Stimulated activated CD4-positive, alpha-beta T cell treated with anti-CD3 and anti-CD28 coated beads, Interleukin-1b, Interleukin-23, amount 100 ng/mL, for 4 hours (primary cell): Measurements from ENCODE around the gene PITRM1.
"Not testable (repeated sequence)": the region's sequence is repeated elsewhere in the genome, so short reads cannot be mapped to it uniquely, and the experiment has no call there.

ENCODE experiments used
- DNase-seq, 2 donors: peaks; one replicate each; pipeline ENCODE4 v3.0.0-alpha.2; 2020; ENCODE audit warnings: low read depth in 2 of 2

Gene PITRM1

DNA sequence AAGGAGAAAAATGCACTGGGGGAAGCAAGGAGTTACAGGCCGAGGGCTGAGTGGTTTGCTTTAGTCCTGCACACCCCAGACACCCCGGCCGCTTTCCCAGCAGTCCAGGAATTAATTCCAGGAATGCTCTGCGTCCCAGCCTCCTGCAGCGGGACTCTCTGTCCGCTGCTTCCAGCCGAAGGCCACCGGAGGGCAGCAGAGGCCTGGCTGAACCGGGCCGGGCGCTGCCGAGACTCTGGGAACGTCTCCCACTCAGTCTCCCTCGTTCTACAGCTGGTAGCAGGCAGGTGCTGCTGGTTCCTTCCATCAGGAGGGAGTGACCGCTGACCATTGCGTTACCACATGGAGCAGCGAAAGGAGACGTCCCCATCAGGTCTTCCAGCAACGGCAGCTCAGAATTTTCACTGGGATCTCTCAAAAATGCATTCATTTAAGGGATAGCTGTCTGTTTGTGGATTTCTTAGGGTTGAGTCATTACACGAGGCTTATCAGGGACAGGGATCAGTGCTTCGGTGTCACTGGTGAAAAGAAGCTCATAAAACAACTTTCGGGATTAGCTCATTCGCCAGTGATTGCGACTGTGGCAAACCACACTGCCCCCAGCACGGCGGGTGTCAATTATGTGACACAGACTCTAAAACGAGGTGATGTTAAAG, 24.9 kb upstream of the PITRM1 start:
- DNase-seq = peak; percentile 39 to 59

DNA sequence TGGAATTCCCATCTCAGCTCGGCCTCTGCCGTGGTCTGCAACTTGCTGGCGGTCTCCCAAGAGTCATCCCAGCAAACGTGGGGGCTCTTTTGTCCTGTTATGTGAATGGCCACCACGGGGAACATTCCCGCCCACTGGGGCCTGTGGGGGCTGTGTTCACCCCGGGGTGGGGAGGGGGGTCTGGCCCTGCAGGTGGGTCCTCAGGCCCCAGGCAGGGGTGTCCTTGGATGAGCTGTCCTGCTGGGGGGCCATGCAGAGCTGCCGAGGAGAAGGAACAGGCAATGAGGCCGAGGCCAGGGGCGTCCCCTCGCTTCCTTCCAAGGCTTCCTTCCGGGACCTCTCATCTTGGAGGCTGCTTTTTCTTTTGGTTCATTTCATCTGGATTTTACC, 24.4 kb upstream of the PITRM1 start:
- DNase-seq = no peak

DNA sequence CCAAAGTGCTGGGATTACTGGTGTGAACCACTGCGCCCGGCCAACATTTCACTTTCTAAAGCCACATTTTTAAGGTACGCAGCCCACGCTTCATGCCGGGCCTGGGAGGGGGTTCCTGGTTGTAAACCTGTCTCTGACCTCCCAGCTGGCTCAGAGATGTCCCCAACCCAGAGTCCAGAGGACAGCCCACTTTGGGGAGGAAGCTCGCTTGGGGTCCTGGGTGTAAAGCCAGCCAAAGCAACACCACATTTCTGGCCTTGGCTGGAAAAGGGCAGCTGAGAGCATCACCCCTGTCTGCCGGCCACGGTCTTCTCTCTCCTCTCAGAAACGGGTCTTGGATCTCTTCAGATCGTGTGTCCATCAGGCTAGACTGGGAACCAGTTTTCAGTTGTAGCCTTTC, 23.9 kb upstream of the PITRM1 start:
- no peak for DNase-seq

DNA sequence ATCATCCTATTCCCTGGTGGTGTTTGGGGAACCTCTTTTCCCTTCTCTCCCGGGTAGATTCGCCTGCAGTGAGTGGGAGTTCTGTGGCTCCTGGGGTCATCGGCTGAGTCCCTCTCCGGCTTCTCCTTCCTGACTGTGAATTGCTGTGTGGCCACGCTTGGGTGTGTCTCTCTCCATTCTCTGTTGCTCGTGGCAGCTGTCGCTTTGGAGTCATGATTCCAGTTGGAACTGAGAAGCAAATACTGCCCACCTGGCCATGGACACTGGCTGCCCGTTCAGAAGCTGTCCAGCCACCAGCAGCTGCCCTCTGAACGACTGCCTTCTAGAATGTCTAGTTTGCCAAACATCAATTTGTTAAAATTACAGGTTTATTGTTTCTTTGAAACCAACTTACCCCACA, 23.1 kb upstream of the PITRM1 start:
- DNase-seq = no peak

DNA sequence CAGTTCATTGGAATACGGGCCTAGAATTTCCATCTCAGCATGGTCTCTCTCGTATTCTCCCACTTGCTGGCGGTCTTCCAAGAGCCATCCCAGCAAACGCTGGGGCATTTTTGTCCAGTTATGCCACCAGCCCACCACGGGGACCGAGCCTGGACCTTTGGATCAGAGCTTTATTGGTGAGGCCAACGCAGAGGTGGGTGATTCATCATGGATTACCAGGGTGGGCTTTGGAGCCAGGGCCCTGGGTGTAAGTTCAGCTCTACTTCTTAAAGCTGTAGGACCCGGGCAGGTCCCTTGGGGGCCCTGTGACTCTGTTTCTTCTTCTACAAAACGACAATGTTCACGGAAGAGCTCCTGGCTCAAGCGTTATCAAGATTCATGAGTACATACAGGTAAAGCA, 22.7 kb upstream of the PITRM1 start:
- no peak for DNase-seq

DNA sequence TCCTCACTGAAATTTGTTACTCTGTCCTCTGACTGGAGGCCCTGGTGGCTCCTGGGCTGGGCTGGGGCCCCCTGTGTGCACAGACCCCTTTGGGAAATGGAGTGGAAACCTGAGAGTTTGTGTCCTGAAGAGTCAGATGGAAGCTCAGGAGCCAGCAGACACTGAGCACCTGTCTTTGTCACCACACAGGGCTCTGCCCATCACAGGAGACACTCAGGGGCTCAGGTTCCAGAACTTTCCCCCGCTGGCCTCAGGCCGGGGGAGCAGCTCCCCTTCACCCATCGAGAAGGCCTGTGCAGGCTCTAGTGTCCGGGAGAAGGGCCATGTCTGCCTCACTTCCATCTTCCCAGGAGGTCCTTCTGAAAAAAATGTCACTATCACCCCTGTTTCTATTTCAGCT, 22.3 kb upstream of the PITRM1 start:
- no peak for DNase-seq

DNA sequence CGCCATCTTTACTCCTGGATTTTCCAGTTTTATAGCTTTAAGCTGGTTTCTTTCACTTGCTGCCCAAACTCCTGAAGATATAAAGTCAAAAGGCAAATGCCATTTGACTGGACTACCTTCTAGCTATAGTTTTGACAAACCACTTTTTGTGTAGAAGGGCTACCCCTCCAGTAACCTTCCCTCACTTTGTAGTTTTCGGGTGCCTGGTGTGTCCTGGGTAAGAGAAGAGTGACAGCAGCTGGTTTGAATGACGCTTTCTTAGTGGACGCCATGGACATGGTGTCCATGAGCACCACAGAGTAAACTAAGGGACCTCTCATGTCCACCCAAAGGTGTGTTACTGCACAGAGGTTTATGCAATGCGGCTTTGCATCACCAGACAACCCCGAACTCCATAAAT, 21.2 kb upstream of the PITRM1 start:
- DNase-seq = no peak

DNA sequence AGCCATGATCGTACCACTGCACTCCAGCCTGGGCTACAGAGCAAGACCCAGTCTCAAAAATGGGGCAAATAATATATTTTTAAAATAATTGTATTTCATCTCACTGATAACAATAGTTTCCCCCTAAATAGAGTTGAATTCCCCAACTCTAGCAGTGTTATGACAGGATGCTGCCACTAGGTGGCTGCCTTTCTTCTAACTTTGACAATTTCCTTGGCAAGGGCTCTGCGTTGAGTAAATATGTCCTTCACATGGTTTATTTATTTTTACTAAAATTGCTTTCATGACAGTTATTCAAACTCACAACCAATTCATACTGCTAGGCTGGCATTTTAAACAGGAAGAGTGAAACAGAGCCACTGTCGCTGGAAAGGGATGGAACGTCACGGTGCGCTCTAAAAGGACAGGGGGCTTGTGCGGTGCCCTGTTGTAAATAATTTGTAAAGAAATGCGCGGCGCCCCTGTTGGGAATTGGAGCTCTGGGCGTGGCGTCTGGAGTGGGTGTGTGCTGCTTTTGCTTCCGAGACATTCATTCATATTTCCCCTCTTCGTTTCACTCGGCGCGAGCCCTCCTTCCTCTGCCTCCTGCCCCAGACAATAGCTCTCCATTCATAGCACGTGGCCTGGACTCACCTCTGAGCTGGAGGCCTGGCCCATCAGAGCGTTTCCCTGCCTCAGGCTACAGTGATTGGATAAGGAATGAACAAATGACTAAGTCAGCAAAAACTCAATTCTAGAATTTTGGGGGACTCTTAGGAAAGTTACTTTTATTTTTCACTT, 20.5 kb upstream of the PITRM1 start:
- peak; percentile 32 to 42 for DNase-seq

DNA sequence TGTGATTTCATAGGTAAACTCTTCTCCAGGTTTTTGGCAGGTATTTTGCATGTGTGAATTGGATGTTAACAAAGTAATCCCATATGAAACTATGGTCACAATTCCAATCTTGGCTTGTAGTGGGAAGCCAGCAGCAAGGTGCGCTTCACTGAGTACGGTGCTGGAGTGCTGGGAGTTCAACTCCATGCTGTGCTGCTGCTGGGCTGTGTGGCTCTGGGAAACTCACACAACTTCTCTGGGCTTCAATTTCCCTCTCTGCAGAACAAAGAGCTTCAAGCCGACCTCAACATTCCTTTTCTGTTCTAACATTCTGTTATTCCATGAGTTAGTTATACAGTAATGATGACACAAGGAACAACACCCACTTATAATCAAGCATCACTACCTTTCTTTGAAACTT, 18.2 kb upstream of the PITRM1 start:
- DNase-seq = no peak

DNA sequence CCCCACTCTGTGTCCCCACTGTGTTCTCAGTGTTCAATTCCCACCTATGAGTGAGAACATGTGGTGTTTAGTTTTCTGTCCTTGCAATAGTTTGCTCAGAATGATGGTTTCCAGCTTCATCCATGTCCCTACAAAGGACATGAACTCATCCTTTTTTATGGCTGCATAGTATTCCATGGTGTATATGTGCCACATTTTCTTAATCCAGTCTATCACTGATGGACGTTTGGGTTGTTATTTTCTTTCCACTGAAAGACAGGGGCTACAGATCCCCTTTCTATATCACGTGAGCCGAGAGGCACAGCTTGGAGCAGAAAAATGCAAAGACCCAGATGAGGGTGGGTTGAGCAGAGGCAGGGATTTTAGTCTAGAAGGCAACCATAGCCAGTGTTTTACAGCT, 14.6 kb upstream of the PITRM1 start:
- DNase-seq = not testable (repeated sequence)

DNA sequence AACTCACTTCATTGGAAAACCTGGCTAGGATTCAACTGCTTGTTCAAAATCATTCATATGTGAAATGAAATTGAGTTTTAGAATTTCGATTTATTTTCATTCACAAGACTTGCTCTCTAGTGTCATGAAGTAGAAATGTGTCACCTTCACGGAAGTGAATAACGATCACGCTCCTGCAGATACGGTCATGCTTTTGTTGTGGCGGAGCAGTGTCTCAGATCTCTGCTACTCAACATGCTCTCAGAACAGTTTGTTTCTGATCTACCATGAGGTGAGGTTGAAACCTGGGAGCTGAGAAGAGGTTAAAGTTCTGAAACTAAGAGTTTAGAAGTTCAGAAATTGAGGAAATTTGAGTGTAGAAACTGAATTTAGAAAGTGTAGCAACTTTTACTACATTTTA, 13.8 kb upstream of the PITRM1 start:
- peak in 1 of 2 donors; percentile 24 for DNase-seq

DNA sequence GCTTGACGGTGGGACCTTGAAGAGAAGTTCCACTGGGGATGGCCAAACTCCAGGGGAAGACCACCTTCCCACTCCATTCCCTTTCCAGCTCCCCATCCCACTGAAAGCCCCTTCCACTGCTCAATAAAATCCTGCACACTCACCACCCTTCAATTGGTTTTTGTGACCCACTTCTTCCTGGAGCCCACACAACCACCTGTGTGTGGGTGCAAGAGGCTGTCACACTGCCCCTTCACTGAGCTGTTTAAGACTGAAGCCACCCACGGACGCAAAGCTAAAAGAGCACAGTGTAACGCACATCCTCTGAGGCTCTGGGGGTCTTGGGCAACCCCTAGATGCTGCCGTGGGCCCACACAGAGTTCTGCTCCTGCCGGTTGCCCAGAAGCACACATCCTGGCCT, 12.8 kb upstream of the PITRM1 start:
- DNase-seq = no peak

DNA sequence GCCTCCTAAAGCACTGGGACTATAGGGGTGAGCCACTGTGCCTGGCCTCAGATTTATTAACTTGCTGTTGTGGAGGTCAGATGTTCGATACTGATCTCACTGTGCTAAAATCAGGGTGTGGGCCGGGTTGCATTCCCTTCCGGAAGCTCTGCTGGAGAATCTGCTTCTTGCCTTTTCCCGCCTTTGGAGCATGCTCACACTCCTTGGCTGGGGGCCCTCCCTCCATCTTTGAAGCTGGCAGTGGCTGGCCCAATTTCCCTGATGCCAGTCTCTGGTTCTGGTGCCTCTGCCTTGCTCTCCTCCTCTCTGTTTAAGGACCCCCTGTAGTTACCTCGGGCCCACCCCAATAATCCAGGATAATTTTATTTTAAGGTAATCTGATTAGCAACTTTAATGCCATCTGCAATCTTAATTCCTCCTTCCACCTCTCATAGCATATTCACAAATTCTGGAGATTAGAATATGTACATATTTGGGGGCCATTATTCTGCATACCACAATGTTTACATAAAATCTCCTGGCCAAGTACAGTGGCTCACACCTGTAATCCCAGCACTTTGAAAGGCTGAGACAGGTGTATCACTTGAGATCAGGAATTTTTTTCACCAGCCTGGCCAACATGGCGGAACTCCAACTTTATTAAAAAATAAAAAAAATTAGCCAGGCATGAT, 7.9 kb upstream of the PITRM1 start:
- DNase-seq = no peak

DNA sequence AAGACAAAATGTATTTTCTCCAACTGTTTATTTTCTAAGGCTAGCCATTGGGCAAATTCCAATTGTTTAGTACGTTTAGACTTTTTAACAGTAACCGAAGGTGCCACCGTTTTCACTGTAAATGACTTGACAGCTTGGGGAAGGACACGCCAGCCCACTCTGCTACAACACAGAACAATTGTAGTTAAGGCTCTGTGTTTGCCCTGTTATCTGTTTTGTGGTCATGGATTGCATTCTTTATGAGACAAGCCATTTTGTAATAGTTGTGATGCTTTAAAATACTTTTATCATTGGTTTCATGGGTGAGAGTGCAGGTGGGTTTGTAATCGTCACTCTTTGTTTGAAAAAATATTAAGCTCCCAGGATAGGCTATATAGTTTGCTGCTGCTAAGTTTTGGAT, 6.6 kb upstream of the PITRM1 start:
- DNase-seq = no peak

DNA sequence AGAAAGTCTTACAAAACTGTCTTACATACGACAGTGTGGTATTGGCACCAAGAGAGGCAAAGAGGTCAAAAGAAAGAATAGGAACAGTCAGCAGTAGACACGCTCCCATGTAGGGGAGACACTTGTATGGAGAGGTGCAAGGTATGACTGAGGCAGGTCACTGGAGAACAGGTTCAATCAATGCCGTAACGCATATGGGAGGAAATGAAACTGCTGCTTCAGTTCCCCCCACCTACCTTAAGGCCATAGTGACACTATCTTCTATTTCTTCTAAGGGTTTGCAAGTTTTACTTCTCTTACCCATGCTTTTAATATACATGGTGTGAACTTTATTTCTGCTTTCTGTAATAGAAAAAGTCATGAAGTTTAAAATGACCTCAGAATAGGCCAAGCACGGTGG, 5.5 kb upstream of the PITRM1 start:
- DNase-seq = no peak

DNA sequence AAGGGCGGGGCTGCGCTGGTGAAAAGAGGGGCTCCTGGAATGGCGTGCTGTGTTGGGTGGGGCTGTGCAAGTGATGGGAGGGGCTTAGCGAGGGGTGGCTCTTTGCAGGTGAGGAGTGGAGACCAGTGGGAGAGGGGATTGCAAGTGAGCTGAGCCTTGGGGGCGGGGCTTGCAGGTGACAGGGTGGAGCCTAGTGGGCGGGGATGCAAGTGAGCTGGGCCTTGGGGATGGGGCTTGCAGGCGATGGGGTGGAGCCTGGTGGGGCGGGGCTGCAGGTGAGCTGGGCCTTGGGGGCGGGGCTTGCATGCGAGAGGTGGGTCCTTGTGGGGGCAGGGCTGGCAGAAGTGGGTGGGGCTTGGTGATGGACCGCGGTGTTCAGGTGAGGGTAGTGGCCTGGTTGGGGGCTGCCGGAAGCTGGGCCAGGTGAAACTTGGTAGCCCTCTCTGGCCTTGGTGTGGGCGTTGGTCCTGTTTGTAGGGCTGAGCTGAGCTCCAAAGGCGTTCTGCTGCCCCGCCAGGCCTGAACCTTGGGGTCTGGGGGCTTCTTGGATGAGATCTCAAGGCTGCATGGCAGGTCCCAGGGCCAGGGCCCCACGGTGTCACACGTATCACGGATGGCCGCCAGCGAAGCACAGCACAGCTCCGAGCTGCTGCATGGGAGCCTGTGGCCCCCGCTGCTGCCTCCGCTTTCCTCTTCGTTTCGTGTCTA, 743 bp upstream of the PITRM1 start:
- DNase-seq = peak in 1 of 2 donors; percentile 50

DNA sequence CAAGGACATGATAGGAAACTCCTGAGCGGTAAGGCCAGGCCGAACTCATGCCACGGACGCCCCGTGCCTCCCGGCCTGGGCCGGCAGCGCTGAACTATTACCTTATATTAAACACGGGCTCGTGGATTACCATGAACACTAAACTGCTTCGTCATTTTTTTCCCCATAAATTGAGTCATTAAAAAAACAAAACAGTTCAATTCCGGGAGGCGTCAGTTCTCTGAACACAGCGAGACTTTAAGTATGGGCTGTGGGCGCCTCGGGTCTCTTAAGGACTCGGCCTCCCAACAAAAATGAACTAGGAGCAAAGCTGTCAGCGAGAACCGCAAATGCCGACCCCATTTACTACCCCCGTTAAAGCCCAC, 519 bp downstream of the PITRM1 start:
- DNase-seq = peak; percentile 40 to 57

DNA sequence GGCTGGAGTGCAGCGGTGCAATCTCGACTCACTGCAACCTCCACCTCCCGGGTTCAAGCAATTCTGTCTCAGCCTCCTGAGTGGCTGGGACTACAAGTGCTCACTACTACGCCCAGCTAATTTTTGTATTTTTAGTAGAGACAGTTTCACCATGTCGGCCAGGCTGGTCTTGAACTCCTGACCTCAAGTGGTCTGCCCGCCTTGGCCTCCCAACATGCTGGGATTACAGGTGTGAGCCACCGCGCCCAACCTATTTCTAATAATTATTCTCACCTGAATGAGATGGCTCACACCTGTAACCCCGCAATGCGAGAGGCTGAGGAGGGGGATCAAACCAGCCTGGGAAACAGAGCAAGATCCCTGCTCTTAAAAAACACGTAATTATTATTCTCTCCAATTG, 1.1 kb downstream of the PITRM1 start:
- DNase-seq = not testable (repeated sequence)

DNA sequence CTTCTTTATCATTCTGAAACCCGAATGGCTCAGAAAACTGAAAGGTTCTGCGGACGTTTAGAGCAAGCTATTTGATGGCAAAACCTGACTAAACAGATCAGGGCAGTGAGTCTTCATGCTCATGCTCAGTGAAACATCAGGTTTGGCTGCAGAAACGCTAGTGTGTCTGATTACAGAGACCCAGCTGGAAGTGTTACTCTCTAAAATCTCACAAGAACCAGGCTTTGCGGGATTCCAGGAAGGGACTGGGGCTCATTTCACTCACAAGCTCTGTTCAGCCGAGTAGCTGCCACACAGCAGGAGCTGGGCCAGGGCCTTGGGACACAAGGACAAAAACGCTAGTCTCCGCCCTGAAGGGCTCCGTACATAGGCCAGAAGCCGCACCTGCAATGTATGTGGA, 2.9 kb downstream of the PITRM1 start:
- DNase-seq = no peak

DNA sequence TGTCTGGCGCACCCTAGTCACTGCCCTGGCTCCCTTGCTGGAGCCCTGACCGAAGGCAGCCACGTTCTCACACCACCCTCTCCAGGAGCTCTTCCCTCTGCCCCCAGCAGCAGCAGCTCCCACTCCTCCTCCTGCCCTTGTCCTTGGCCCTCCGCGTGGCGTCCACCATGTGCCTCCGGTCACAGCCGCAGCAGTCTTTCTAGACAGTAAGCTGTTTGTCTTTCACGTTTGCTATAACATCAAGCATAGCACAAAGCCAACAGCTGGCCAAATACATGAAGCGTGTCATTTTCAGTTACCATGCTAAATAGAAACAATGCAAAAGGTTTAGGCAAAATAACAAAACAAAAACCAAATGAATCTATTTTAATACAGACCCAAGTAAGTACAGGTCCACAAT, 3.3 kb downstream of the PITRM1 start:
- no peak for DNase-seq

DNA sequence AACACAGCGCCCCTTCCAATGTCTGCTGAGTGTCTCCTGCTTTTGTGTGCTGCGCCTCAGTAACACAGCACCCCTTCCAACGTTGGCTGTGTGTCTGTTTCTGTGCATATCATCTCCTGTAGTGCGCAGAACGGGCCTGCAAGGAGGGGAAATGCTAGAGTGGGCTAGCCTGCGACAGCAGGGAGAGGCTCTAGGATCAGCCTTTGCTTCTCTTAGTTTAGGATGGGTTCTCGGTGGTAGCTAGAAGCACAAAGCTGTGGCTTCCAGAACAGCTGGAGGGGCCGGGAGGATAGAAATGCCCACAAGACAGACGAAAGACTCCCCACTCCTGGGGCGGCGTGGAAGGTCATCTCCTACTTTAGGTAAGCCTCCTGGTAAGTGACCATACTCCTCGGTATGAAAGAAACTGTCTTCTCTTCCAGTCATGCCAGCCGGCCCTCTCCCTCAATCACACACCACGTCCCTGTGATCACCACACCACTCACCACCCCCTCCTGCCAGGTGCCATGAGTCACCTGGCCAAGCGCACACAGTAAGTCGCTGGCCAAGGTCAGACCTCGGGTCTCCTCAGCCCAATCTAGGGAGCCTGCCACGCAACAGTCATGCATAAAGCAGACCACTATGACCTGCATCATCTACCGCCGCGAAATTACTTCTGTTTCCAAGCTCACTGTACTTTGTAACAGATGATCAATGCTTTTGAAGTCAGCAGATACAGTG, 4.8 kb downstream of the PITRM1 start:
- DNase-seq = no peak
